Measurements from ENCODE around the gene COX19.

GRCh38 chr7:934469-935163, 40.7 kb downstream of the COX19 start:
- TF ChIP-seq CTCF (IDR thresholded peaks at IDR 0.05; ENCODE audit: low read depth, low read length): no peak
- no peak for TF ChIP-seq POLR2A (IDR thresholded peaks at IDR 0.05; ENCODE audit: extremely low read depth, insufficient read length)
- TF ChIP-seq, protein P1, sequence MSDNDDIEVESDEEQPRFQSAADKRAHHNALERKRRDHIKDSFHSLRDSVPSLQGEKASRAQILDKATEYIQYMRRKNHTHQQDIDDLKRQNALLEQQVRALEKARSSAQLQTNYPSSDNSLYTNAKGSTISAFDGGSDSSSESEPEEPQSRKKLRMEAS (IDR thresholded peaks at IDR 0.05; ENCODE audit: low read depth, low read length): no peak
- TF ChIP-seq MYC (IDR thresholded peaks at IDR 0.05; ENCODE audit: low read depth, low read length): no peak

Data from NB4 (cell line).